Measurements from ENCODE around the gene PICALM. TPM values are rescaled to one million over a fixed set of nuclear protein-coding genes. Genes with fewer than 3 reads are reported as not detected.

Gene PICALM
- total and polyA plus RNA-seq, 8 donors, result 35.1 to 687 (median 150) TPM

- no peaks in the 10 kb centered on the region for H3K27me3 ChIP-seq
- H3K4me3 ChIP-seq, result peak overlapping the region in 1 of 4 donors; percentile 15
- peaks cover 48 to 97% (median 74%) of the 10 kb centered on the region in 4 donors for H3K4me1 ChIP-seq
- intact Hi-C loops (cut with DNase I; ENCODE audit: low total_unique reads), result no loop called here
- no peaks in the 10 kb centered on the region for H3K36me3 ChIP-seq
- TF ChIP-seq POLR2A (IDR thresholded peaks at IDR 0.05), result no peak
- no peak for TF ChIP-seq EP300 (IDR thresholded peaks at IDR 0.05)
- TF ChIP-seq POLR2AphosphoS5 (IDR thresholded peaks at IDR 0.05), result no peak
- no peak for TF ChIP-seq CTCF (IDR thresholded peaks at IDR 0.05)
- peak overlapping the region in 4 of 5 donors; percentile 39 to 99 (median 78) for H3K27ac ChIP-seq
- 72 to 80% (median 78%) methylated on average over 11 of the region's 11 CpGs for WGBS, 5 donors
- no peaks in the 10 kb centered on the region for H3K9me3 ChIP-seq
- DNase-seq, result no peak
Measured at GRCh38 chr11:86061483-86062205, 7.2 kb downstream of the PICALM start.

- Histone ChIP-seq H3K36me3 (no peaks in the 10 kb centered on the region), H3K27me3 (no peaks in the 10 kb centered on the region), H3K27ac (no peak overlapping the region), H3K9me3 (no peaks in the 10 kb centered on the region), H3K4me1 (peaks cover 48 to 98% (median 71%) of the 10 kb centered on the region in 4 donors), H3K4me3 (no peak overlapping the region)
- intact Hi-C loops (cut with DNase I; ENCODE audit: low total_unique reads), result no loop called here
- no peak for DNase-seq
- TF ChIP-seq POLR2AphosphoS5 (IDR thresholded peaks at IDR 0.05), result no peak
- no peak for TF ChIP-seq CTCF (IDR thresholded peaks at IDR 0.05)
- TF ChIP-seq EP300 (IDR thresholded peaks at IDR 0.05), result no peak
- no peak for TF ChIP-seq POLR2A (IDR thresholded peaks at IDR 0.05)
Measured at GRCh38 chr11:86060544-86060943, 8.3 kb downstream of the PICALM start.

- no peaks in the 10 kb centered on the region for H3K9me3 ChIP-seq
- intact Hi-C loops (cut with DNase I; ENCODE audit: low total_unique reads), result no loop called here
- no peaks in the 10 kb centered on the region for H3K27me3 ChIP-seq
- no peaks in the 10 kb centered on the region for H3K36me3 ChIP-seq
- H3K27ac ChIP-seq, result no peak overlapping the region
- TF ChIP-seq POLR2A (IDR thresholded peaks at IDR 0.05) (no peak), POLR2AphosphoS5 (IDR thresholded peaks at IDR 0.05) (no peak), CTCF (IDR thresholded peaks at IDR 0.05) (no peak)
- H3K4me3 ChIP-seq, result no peak overlapping the region
- DNase-seq, result no peak
- peaks cover 44 to 98% (median 67%) of the 10 kb centered on the region in 4 donors for H3K4me1 ChIP-seq
Measured at GRCh38 chr11:86058360-86058759, 10.5 kb downstream of the PICALM start.

- intact Hi-C loops (cut with DNase I; ENCODE audit: low total_unique reads), result no loop called here
- Histone ChIP-seq H3K9me3 (no peaks in the 10 kb centered on the region), H3K27ac (no peak overlapping the region), H3K27me3 (no peaks in the 10 kb centered on the region), H3K36me3 (no peaks in the 10 kb centered on the region), H3K4me3 (no peak overlapping the region), H3K4me1 (peaks cover 44 to 98% (median 68%) of the 10 kb centered on the region in 4 donors)
- TF ChIP-seq EP300 (IDR thresholded peaks at IDR 0.05), result no peak
- no peak for TF ChIP-seq CTCF (IDR thresholded peaks at IDR 0.05)
- TF ChIP-seq POLR2A (IDR thresholded peaks at IDR 0.05), result no peak
- TF ChIP-seq POLR2AphosphoS5 (IDR thresholded peaks at IDR 0.05), result no peak
- no peak for DNase-seq
- WGBS, 5 donors, result 79 to 89% (median 81%) methylated on average over 1 of the region's 1 CpG
Measured at GRCh38 chr11:86056351-86056854, 12.5 kb downstream of the PICALM start.
